WTC11 (cell line): ENCODE measurements around the gene LEMD3. TPM values are rescaled to one million over a fixed set of nuclear protein-coding genes. Genes with fewer than 3 reads are reported as not detected.

Source experiments
- ARID4B ChIP-seq: sonication (generic); formaldehyde crosslinking; IDR thresholded peaks from 2 replicates; pipeline ENCODE4 v1.8.0; 2023; ENCODE audit warnings: missing genetic modification reagents, mild to moderate bottlenecking, borderline replicate concordance
- ATF1 ChIP-seq: sonication (generic); formaldehyde crosslinking; IDR thresholded peaks from 2 replicates; pipeline ENCODE4 v1.8.1; 2023; ENCODE audit warnings: mild to moderate bottlenecking, moderate library complexity, missing genetic modification reagents
- ATF3 ChIP-seq: sonication (generic); formaldehyde crosslinking; conservative IDR thresholded peaks from 2 replicates; pipeline ENCODE4 v1.8.1; 2022; ENCODE audit warnings: mild to moderate bottlenecking, missing genetic modification reagents
- CREM ChIP-seq: sonication (generic); formaldehyde crosslinking; IDR thresholded peaks from 2 replicates; pipeline ENCODE4 v1.8.1; 2022; ENCODE audit warnings: mild to moderate bottlenecking, missing genetic modification reagents, moderate library complexity
- E2F1 ChIP-seq: sonication (generic); formaldehyde crosslinking; IDR thresholded peaks from 2 replicates; pipeline ENCODE4 v1.8.0; 2022; ENCODE audit warnings: mild to moderate bottlenecking, missing genetic modification reagents
- E2F5 ChIP-seq: sonication (generic); formaldehyde crosslinking; IDR thresholded peaks from 2 replicates; pipeline ENCODE4 v1.8.1; 2022; ENCODE audit warnings: mild to moderate bottlenecking, moderate library complexity, missing genetic modification reagents
- EMX1 ChIP-seq: fragments of 250-450 bp; sonication (Bioruptor Pico); IDR thresholded peaks from 2 replicates; pipeline ENCODE4 v1.8.0; 2021; ENCODE audit warnings: mild to moderate bottlenecking
- ESRRA ChIP-seq: sonication (generic); formaldehyde crosslinking; IDR thresholded peaks from 2 replicates; pipeline ENCODE4 v1.8.1; 2022; ENCODE audit warnings: mild to moderate bottlenecking, missing genetic modification reagents, borderline replicate concordance
- ETV6 ChIP-seq: sonication (generic); formaldehyde crosslinking; IDR thresholded peaks from 2 replicates; pipeline ENCODE4 v1.8.1; 2022; ENCODE audit warnings: mild to moderate bottlenecking, missing genetic modification reagents
- FOXK1 ChIP-seq: sonication (generic); formaldehyde crosslinking; IDR thresholded peaks from 2 replicates; pipeline ENCODE4 v1.8.0; 2022; ENCODE audit warnings: mild to moderate bottlenecking, moderate library complexity, missing genetic modification reagents
- FOXP1 ChIP-seq: sonication (generic); formaldehyde crosslinking; IDR thresholded peaks from 2 replicates; pipeline ENCODE4 v1.8.0; 2022; ENCODE audit warnings: missing genetic modification reagents, mild to moderate bottlenecking, moderate library complexity, borderline replicate concordance
- JAZF1 ChIP-seq: fragments of 250-450 bp; sonication (Bioruptor Pico); IDR thresholded peaks from 2 replicates; pipeline ENCODE4 v1.9.0; 2021; ENCODE audit warnings: moderate library complexity, mild to moderate bottlenecking, inconsistent platforms
- KAT7 ChIP-seq: sonication (generic); formaldehyde crosslinking; IDR thresholded peaks from 2 replicates; pipeline ENCODE4 v1.8.1; 2023; ENCODE audit warnings: missing genetic modification reagents, mild to moderate bottlenecking, borderline replicate concordance
- MYBL2 ChIP-seq: sonication (generic); formaldehyde crosslinking; IDR thresholded peaks from 2 replicates; pipeline ENCODE4 v1.8.1; 2023; ENCODE audit warnings: mild to moderate bottlenecking, moderate library complexity, missing genetic modification reagents
- NFATC4 ChIP-seq: fragments of 250-450 bp; sonication (Bioruptor Pico); IDR thresholded peaks from 2 replicates; pipeline ENCODE4 v1.9.0; 2021; ENCODE audit warnings: mild to moderate bottlenecking
- NR1H2 ChIP-seq: sonication (generic); formaldehyde crosslinking; IDR thresholded peaks from 2 replicates; pipeline ENCODE4 v1.9.0; 2021; ENCODE audit warnings: mild to moderate bottlenecking, moderate library complexity, missing genetic modification reagents
- NR3C1 ChIP-seq: sonication (generic); formaldehyde crosslinking; conservative IDR thresholded peaks from 2 replicates; pipeline ENCODE4 v1.8.1; 2023; ENCODE audit warnings: low read depth, mild to moderate bottlenecking, missing genetic modification reagents
- SP1 ChIP-seq: sonication (generic); formaldehyde crosslinking; conservative IDR thresholded peaks from 2 replicates; pipeline ENCODE4 v1.8.1; 2022; ENCODE audit warnings: missing genetic modification reagents
- TP53 ChIP-seq: sonication (generic); formaldehyde crosslinking; IDR thresholded peaks from 2 replicates; pipeline ENCODE4 v1.8.1; 2023; ENCODE audit warnings: mild to moderate bottlenecking, missing genetic modification reagents
- ZBTB21 ChIP-seq: sonication (generic); formaldehyde crosslinking; IDR thresholded peaks from 2 replicates; pipeline ENCODE4 v1.8.1; 2023; ENCODE audit warnings: mild to moderate bottlenecking, missing genetic modification reagents, borderline replicate concordance
- ZMAT4 ChIP-seq: fragments of 250-450 bp; sonication (Bioruptor Pico); IDR thresholded peaks from 2 replicates; pipeline ENCODE4 v1.9.0; 2021; ENCODE audit warnings: mild to moderate bottlenecking
- ZNF138 ChIP-seq: sonication (generic); formaldehyde crosslinking; conservative IDR thresholded peaks from 2 replicates; pipeline ENCODE4 v1.8.1; 2022; ENCODE audit warnings: mild to moderate bottlenecking, moderate library complexity, missing genetic modification reagents
- ZNF281 ChIP-seq: sonication (generic); formaldehyde crosslinking; IDR thresholded peaks from 2 replicates; pipeline ENCODE4 v1.8.0; 2023; ENCODE audit warnings: mild to moderate bottlenecking, missing genetic modification reagents
- ZNF396 ChIP-seq: fragments of 250-450 bp; sonication (Bioruptor Pico); IDR thresholded peaks from 2 replicates; pipeline ENCODE4 v1.8.0; 2021; ENCODE audit warnings: mild to moderate bottlenecking, moderate library complexity, borderline replicate concordance
- total RNA-seq: library from RNA; stranded (reverse); gene quantifications from 3 replicates; pipeline ENCODE4 v1.2.3, GENCODE V29; 2021
- TF ChIP-seq, protein P1 (sequence below): sonication (generic); formaldehyde crosslinking; IDR thresholded peaks from 2 replicates; pipeline ENCODE4 v1.8.0; 2022; ENCODE audit warnings: mild to moderate bottlenecking, missing genetic modification reagents
- TF ChIP-seq, protein P2 (sequence below): fragments of 250-450 bp; sonication (Bioruptor Pico); IDR thresholded peaks from 2 replicates; pipeline ENCODE4 v1.8.0; 2021; ENCODE audit warnings: mild to moderate bottlenecking
- TF ChIP-seq, protein P3 (sequence below): sonication (generic); formaldehyde crosslinking; IDR thresholded peaks from 2 replicates; pipeline ENCODE4 v1.8.1; 2023; ENCODE audit warnings: mild to moderate bottlenecking, missing genetic modification reagents, moderate library complexity

Gene LEMD3
- total RNA-seq, 1 experiment from 2014 or later = 31.3 TPM

- TF ChIP-seq ZNF281 (CRISPR knock-in tag) = peak; percentile 99
- peak; percentile 97 for TF ChIP-seq CREM (CRISPR knock-in tag)
- no peak for TF ChIP-seq JAZF1 (CRISPR knock-in tag)
- peak; percentile 99 for TF ChIP-seq ZNF138
- peak; percentile 100 for TF ChIP-seq E2F5 (CRISPR knock-in tag)
- peak; percentile 99 for TF ChIP-seq TP53 (CRISPR knock-in tag)
- TF ChIP-seq MYBL2 (CRISPR knock-in tag) = peak; percentile 98
- TF ChIP-seq ZBTB21 = peak; percentile 98
- TF ChIP-seq, protein P1, sequence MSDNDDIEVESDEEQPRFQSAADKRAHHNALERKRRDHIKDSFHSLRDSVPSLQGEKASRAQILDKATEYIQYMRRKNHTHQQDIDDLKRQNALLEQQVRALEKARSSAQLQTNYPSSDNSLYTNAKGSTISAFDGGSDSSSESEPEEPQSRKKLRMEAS (CRISPR knock-in tag) = peak; percentile 100
- peak; percentile 100 for TF ChIP-seq ETV6 (CRISPR knock-in tag)
- TF ChIP-seq KAT7 (CRISPR knock-in tag) = peak; percentile 97; the same call in 1 of the 2 replicates
- TF ChIP-seq SP1 = peak; percentile 96
- no peak for TF ChIP-seq NFATC4 (CRISPR knock-in tag)
- no peak for TF ChIP-seq ZNF396 (CRISPR knock-in tag)
- TF ChIP-seq FOXK1 (CRISPR knock-in tag) = peak; percentile 99
- TF ChIP-seq ARID4B (CRISPR knock-in tag) = peak; percentile 99
- peak; percentile 98 for TF ChIP-seq ATF3 (CRISPR knock-in tag)
- peak; percentile 99 for TF ChIP-seq ATF1 (CRISPR knock-in tag)
- TF ChIP-seq, protein P2, sequence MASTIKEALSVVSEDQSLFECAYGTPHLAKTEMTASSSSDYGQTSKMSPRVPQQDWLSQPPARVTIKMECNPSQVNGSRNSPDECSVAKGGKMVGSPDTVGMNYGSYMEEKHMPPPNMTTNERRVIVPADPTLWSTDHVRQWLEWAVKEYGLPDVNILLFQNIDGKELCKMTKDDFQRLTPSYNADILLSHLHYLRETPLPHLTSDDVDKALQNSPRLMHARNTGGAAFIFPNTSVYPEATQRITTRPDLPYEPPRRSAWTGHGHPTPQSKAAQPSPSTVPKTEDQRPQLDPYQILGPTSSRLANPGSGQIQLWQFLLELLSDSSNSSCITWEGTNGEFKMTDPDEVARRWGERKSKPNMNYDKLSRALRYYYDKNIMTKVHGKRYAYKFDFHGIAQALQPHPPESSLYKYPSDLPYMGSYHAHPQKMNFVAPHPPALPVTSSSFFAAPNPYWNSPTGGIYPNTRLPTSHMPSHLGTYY = no peak
- no peak for TF ChIP-seq ZMAT4
- TF ChIP-seq NR3C1 (CRISPR knock-in tag) = peak; percentile 98
- TF ChIP-seq E2F1 (CRISPR knock-in tag) = peak; percentile 99
- TF ChIP-seq, protein P3, sequence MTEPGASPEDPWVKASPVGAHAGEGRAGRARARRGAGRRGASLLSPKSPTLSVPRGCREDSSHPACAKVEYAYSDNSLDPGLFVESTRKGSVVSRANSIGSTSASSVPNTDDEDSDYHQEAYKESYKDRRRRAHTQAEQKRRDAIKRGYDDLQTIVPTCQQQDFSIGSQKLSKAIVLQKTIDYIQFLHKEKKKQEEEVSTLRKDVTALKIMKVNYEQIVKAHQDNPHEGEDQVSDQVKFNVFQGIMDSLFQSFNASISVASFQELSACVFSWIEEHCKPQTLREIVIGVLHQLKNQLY (CRISPR knock-in tag) = peak; percentile 97; the same call in 1 of the 2 replicates
- TF ChIP-seq EMX1 (CRISPR knock-in tag) = no peak
- TF ChIP-seq FOXP1 (CRISPR knock-in tag) = peak; percentile 100
- peak; percentile 93 for TF ChIP-seq NR1H2
- TF ChIP-seq ESRRA (CRISPR knock-in tag) = peak; percentile 99
These were observed at the start of gene LEMD3 (continued) for GRCh38 chr12:65169320-65170208.
